Fibroblast of mammary gland (primary cell): Measurements from ENCODE around the gene GTF2IRD1.
"Not testable (repeated sequence)": the region's sequence is repeated elsewhere in the genome, so short reads cannot be mapped to it uniquely, and the experiment has no call there.

Source experiments
- DNase-seq: peaks from one replicate; pipeline ENCODE4 v3.0.0-alpha.2; 2010; ENCODE audit warnings: low read depth
- H3K4me3 ChIP-seq: 2 replicates; pipeline ENCODE4 v1.5.1; 2011; ENCODE audit warnings: low read depth, mild to moderate bottlenecking, low read length, moderate library complexity; ENCODE audit not compliant: control insufficient read depth
- CTCF ChIP-seq: conservative IDR thresholded peaks from 2 replicates; pipeline ENCODE4 v1.5.1; 2011; ENCODE audit warnings: low read depth, low read length, inconsistent platforms; ENCODE audit not compliant: control insufficient read depth, insufficient read depth

GTF2IRD1 gene

GRCh38 chr7:74418076-74418475 lies 35.6 kb upstream of the GTF2IRD1 start:
- no peak overlapping the region for H3K4me3 ChIP-seq
- no peak for TF ChIP-seq CTCF
- DNase-seq: no peak

DNA sequence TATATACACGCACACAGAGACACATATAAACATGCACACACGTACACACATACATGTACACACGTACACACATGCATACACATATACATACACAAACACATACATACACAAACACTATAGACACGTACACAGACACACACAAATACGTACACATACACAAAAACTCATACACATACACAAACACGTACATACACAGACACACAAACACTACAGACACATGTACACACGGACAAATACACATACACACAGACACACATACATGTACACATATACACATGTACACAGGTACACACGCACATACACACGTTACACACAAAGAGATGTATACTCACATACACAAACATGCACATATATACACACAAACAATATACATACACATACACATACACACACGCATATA lies 35.2 kb upstream of the GTF2IRD1 start:
- H3K4me3 ChIP-seq: no peak overlapping the region
- TF ChIP-seq CTCF: no peak
- DNase-seq: no peak

- not testable (repeated sequence) for DNase-seq, H3K4me3 ChIP-seq
Measured at GRCh38 chr7:74419232-74419631, 34.5 kb upstream of the GTF2IRD1 start.

DNA sequence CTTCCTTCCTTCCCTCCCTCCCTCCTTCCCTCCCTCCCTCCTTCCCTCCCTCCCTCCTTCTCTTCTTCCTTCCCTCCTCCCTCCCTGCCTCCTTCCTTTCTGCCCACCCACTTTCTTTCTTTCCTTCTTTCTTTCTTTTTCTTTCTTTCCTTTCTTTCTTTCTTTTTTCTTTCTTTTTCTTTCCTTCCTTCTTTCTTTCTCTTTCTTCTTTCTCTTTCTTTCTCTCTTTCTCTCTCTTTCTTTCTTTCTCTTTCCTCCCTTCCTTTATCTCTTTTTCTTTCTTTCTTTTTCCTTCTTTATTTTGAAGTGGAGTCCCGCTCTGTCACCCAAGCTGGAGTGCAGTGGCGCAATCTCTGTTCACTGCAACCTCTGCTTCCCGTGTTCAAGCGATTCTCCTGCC lies 33.7 kb upstream of the GTF2IRD1 start:
- H3K4me3 ChIP-seq: no peak overlapping the region
- TF ChIP-seq CTCF: no peak
- DNase-seq: no peak

DNA sequence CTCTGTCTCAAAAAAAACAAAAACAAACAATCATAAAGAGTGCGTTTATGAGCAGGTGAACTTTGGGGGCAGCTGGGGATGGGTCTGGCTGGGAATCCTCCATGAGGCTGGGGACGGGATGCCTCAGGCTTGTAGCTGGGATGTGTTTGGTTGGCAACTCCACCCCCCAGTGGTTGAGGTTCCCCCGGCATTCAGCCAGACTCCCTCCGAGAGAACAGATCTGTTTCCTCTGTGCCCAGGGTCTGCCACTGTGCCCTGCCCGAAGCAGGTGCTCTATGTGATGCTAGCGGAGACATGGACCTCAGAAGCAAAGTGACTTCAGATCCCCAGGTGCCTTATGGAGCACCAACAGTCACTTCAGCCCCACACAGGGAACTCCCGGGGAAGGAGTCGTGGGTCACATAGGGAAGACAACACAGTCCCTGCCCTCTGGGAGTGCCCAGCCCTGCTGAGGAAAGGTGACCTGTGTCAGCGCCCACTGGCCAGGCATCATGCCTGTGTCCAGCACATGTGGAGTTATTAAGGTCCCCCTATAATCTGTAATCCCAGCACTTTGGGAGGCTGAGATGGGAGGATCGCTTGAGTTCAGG lies 29.3 kb upstream of the GTF2IRD1 start:
- H3K4me3 ChIP-seq: no peak overlapping the region
- no peak for TF ChIP-seq CTCF
- DNase-seq: no peak

- H3K4me3 ChIP-seq: no peak overlapping the region
- no peak for TF ChIP-seq CTCF
- DNase-seq: no peak
Measured at GRCh38 chr7:74428023-74428422, 25.7 kb upstream of the GTF2IRD1 start.

DNA sequence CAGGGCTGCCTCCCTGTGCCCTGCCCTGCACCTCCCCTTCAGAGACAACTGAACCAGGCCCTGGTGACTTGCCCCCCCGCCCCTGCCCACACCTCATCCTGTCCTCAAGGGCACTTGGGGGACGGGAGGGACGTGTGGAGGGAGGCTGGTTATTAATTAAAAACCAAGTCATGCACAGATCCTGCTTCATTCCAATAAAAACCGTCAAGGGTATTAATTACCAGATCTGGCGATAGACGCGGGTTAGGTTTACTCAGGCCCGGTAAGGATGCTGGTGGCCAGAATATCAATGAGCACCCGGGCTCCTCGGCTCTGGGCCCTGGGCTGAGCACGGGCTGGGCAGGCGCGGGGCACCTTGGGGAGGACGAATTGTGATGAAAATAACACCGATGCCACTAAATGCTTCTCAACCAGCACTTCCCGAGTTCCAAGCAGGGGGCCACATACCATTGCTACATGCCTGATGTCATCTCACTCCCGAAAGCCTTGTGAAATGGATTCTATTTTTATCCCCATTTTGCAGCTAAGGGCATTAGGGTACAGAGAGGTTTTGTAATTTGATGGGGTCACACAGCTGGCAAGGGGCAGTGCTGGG lies 24.5 kb upstream of the GTF2IRD1 start:
- peak; percentile 43 for DNase-seq
- no peak overlapping the region for H3K4me3 ChIP-seq
- TF ChIP-seq CTCF: no peak

GRCh38 chr7:74430409-74430808 lies 23.3 kb upstream of the GTF2IRD1 start:
- H3K4me3 ChIP-seq, DNase-seq: not testable (repeated sequence)
